NB4 (cell line): Measurements from ENCODE around the gene S100A3.
A peak's percentile ranks its signal among the peaks of the same experiment; 100 is the strongest.

Source experiments
- DNase-seq: peaks from one replicate; pipeline ENCODE4 v3.0.0; 2010; ENCODE audit warnings: low read depth
- H3K4me3 ChIP-seq: one replicate; pipeline ENCODE4 v1.5.1; 2011; ENCODE audit warnings: mild to moderate bottlenecking, low read depth, low read length, moderate library complexity
- CTCF ChIP-seq: IDR thresholded peaks from one replicate; pipeline ENCODE4 v1.5.1; 2012; ENCODE audit warnings: low read depth, low read length
- MAX ChIP-seq: IDR thresholded peaks from 2 replicates; pipeline ENCODE4 v1.6.1; 2011; ENCODE audit warnings: low read depth, low read length
- MYC ChIP-seq: IDR thresholded peaks from 2 replicates; pipeline ENCODE4 v1.6.1; 2011; ENCODE audit warnings: low read depth, low read length
- POLR2A ChIP-seq: IDR thresholded peaks from 2 replicates; pipeline ENCODE4 v1.6.1; 2011; ENCODE audit warnings: mild to moderate bottlenecking; ENCODE audit not compliant: insufficient read length; ENCODE audit errors: extremely low read depth

Gene S100A3

GRCh38 chr1:153553830-153554541 is 4.9 kb upstream of the S100A3 start:
- H3K4me3 ChIP-seq = no peak overlapping the region
- DNase-seq = no peak
- TF ChIP-seq CTCF (no peak), MYC (no peak), MAX (no peak), POLR2A (no peak)

GRCh38 chr1:153553096-153553495 is 4.0 kb upstream of the S100A3 start:
- H3K4me3 ChIP-seq = no peak overlapping the region
- no peak for DNase-seq
- TF ChIP-seq MAX = no peak
- no peak for TF ChIP-seq MYC
- TF ChIP-seq CTCF = no peak
- no peak for TF ChIP-seq POLR2A

GRCh38 chr1:153552335-153552734 is 3.3 kb upstream of the S100A3 start:
- H3K4me3 ChIP-seq = no peak overlapping the region
- no peak for DNase-seq
- TF ChIP-seq POLR2A = no peak
- no peak for TF ChIP-seq MAX
- no peak for TF ChIP-seq CTCF
- TF ChIP-seq MYC = no peak

GRCh38 chr1:153550827-153551500 is 1.9 kb upstream of the S100A3 start:
- peak; percentile 82 for DNase-seq
- TF ChIP-seq POLR2A (no peak), MAX (no peak), MYC (no peak), CTCF (no peak)
- no peak overlapping the region for H3K4me3 ChIP-seq

- no peak for TF ChIP-seq POLR2A
- no peak overlapping the region for H3K4me3 ChIP-seq
- DNase-seq = no peak
Observed at GRCh38 chr1:153550398-153550758, 1.3 kb upstream of the S100A3 start.

- TF ChIP-seq MAX (no peak), POLR2A (no peak), MYC (no peak), CTCF (no peak)
- no peak for DNase-seq
- H3K4me3 ChIP-seq = no peak overlapping the region
Observed at GRCh38 chr1:153549741-153550397, 811 bp upstream of the S100A3 start.
